DMS114 treated with DMSO at 0.1 percent for 48 hours (cell line): Measurements from ENCODE around the gene NFATC4.
A peak's percentile ranks its signal among the peaks of the same experiment; 100 is the strongest.

Experiments
- DNase-seq: peaks from one replicate; lab custom pipeline; 2025; ENCODE audit not compliant: unreplicated experiment; lab: John Stamatoyannopoulos, UW

Gene NFATC4

GRCh38 chr14:24407608-24408325 is 39.8 kb downstream of the NFATC4 start:
- no peak for DNase-seq

- DNase-seq: no peak
Measured at GRCh38 chr14:24408764-24409163, 40.8 kb downstream of the NFATC4 start.

- no peak for DNase-seq
Measured at GRCh38 chr14:24409192-24409591, 41.2 kb downstream of the NFATC4 start.

GRCh38 chr14:24409956-24410355 is 42.0 kb downstream of the NFATC4 start:
- DNase-seq: no peak

- peak; percentile 45 for DNase-seq
Measured at GRCh38 chr14:24411443-24412389, 43.7 kb downstream of the NFATC4 start.

- no peak for DNase-seq
Measured at GRCh38 chr14:24414077-24414476, 46.1 kb downstream of the NFATC4 start.

GRCh38 chr14:24414732-24415420 is 46.9 kb downstream of the NFATC4 start:
- no peak for DNase-seq

GRCh38 chr14:24415421-24416253 is 47.7 kb downstream of the NFATC4 start:
- DNase-seq: no peak

- DNase-seq: no peak
Measured at GRCh38 chr14:24416254-24416931, 48.4 kb downstream of the NFATC4 start.

GRCh38 chr14:24416932-24417619 is 49.1 kb downstream of the NFATC4 start:
- no peak for DNase-seq

GRCh38 chr14:24417832-24418491 is 50.0 kb downstream of the NFATC4 start:
- no peak for DNase-seq

GRCh38 chr14:24418492-24418873 is 50.5 kb downstream of the NFATC4 start:
- DNase-seq: no peak

- no peak for DNase-seq
Measured at GRCh38 chr14:24422261-24422660, 54.3 kb downstream of the NFATC4 start.

- no peak for DNase-seq
Measured at GRCh38 chr14:24422694-24423601, 55.0 kb downstream of the NFATC4 start.

GRCh38 chr14:24425704-24426103 is 57.7 kb downstream of the NFATC4 start:
- DNase-seq: no peak

- DNase-seq: no peak
Measured at GRCh38 chr14:24426150-24426911, 58.3 kb downstream of the NFATC4 start.

- DNase-seq: no peak
Measured at GRCh38 chr14:24426912-24427536, 59.0 kb downstream of the NFATC4 start.
